ENCODE results near the gene PIK3R5.

PIK3R5 gene

GRCh38 chr17:8948462-8948861 lies 17.0 kb downstream of the PIK3R5 start:
- TF ChIP-seq CTCF (IDR thresholded peaks at IDR 0.05; ENCODE audit: low read depth, low read length) = no peak
- Histone ChIP-seq H3K36me3 (no peaks in the 10 kb centered on the region), H3K27ac (no peak overlapping the region), H3K4me3 (ENCODE audit: low read depth, low read length) (no peak overlapping the region), H3K9me3 (ENCODE audit: severe bottlenecking) (no peaks in the 10 kb centered on the region), H3K27me3 (ENCODE audit: insufficient read depth, low read depth, severe bottlenecking) (no peaks in the 10 kb centered on the region)
- no peak for DNase-seq

- no peaks in the 10 kb centered on the region for H3K9me3 ChIP-seq (ENCODE audit: severe bottlenecking)
- no peak overlapping the region for H3K4me3 ChIP-seq (ENCODE audit: low read depth, low read length)
- DNase-seq = no peak
- no peaks in the 10 kb centered on the region for H3K27me3 ChIP-seq (ENCODE audit: insufficient read depth, low read depth, severe bottlenecking)
- H3K27ac ChIP-seq = no peak overlapping the region
- H3K36me3 ChIP-seq = no peaks in the 10 kb centered on the region
- TF ChIP-seq CTCF (IDR thresholded peaks at IDR 0.05; ENCODE audit: low read depth, low read length) = no peak
Observed at GRCh38 chr17:8947201-8947600, 18.3 kb downstream of the PIK3R5 start.

- Histone ChIP-seq H3K27me3 (ENCODE audit: insufficient read depth, low read depth, severe bottlenecking) (no peaks in the 10 kb centered on the region), H3K36me3 (no peaks in the 10 kb centered on the region), H3K4me3 (ENCODE audit: low read depth, low read length) (no peak overlapping the region), H3K9me3 (ENCODE audit: severe bottlenecking) (no peaks in the 10 kb centered on the region), H3K27ac (no peak overlapping the region)
- no peak for TF ChIP-seq CTCF (IDR thresholded peaks at IDR 0.05; ENCODE audit: low read depth, low read length)
- no peak for DNase-seq
Observed at GRCh38 chr17:8946476-8946875, 19.0 kb downstream of the PIK3R5 start.

- Histone ChIP-seq H3K9me3 (ENCODE audit: severe bottlenecking) (no peaks in the 10 kb centered on the region), H3K27me3 (ENCODE audit: insufficient read depth, low read depth, severe bottlenecking) (no peaks in the 10 kb centered on the region), H3K36me3 (no peaks in the 10 kb centered on the region), H3K27ac (no peak overlapping the region), H3K4me3 (ENCODE audit: low read depth, low read length) (no peak overlapping the region)
- TF ChIP-seq CTCF (IDR thresholded peaks at IDR 0.05; ENCODE audit: low read depth, low read length) = no peak
- DNase-seq = no peak
Observed at GRCh38 chr17:8946071-8946470, 19.4 kb downstream of the PIK3R5 start.

GRCh38 chr17:8944748-8945147 lies 20.8 kb downstream of the PIK3R5 start:
- Histone ChIP-seq H3K27ac (no peak overlapping the region), H3K4me3 (ENCODE audit: low read depth, low read length) (no peak overlapping the region), H3K27me3 (ENCODE audit: insufficient read depth, low read depth, severe bottlenecking) (no peaks in the 10 kb centered on the region), H3K36me3 (no peaks in the 10 kb centered on the region), H3K9me3 (ENCODE audit: severe bottlenecking) (no peaks in the 10 kb centered on the region)
- no peak for DNase-seq
- no peak for TF ChIP-seq CTCF (IDR thresholded peaks at IDR 0.05; ENCODE audit: low read depth, low read length)

- no peaks in the 10 kb centered on the region for H3K36me3 ChIP-seq
- H3K27ac ChIP-seq = no peak overlapping the region
- no peak overlapping the region for H3K4me3 ChIP-seq (ENCODE audit: low read depth, low read length)
- no peaks in the 10 kb centered on the region for H3K9me3 ChIP-seq (ENCODE audit: severe bottlenecking)
- no peak for TF ChIP-seq CTCF (IDR thresholded peaks at IDR 0.05; ENCODE audit: low read depth, low read length)
- DNase-seq = no peak
- no peaks in the 10 kb centered on the region for H3K27me3 ChIP-seq (ENCODE audit: insufficient read depth, low read depth, severe bottlenecking)
Observed at GRCh38 chr17:8944083-8944482, 21.4 kb downstream of the PIK3R5 start.
